BJ (cell line): ENCODE measurements around the gene CTBP1. TPM values are rescaled to one million over a fixed set of nuclear protein-coding genes. Genes with fewer than 3 reads are reported as not detected.

Source experiments
- CTCF ChIA-PET: fragments of 350-600 bp; formaldehyde crosslinking; extraction: SDS; loops from one replicate; lab custom pipeline; 2021; ENCODE audit warnings: antibody characterized with exemption, inconsistent platforms; lab: Yijun Ruan, JAX
- POLR2A ChIA-PET: fragments of 300-600 bp; sonication (Branson Sonifier 250); formaldehyde crosslinking; extraction: SDS; loops from one replicate; lab custom pipeline; 2021; ENCODE audit warnings: antibody characterized with exemption; lab: Charles Lee
- DNase-seq: peaks from one replicate; pipeline ENCODE4 v3.0.0-alpha.2; 2011; ENCODE audit warnings: low read depth
- H3K27me3 ChIP-seq: 2 replicates; pipeline ENCODE4 v1.6.0; 2011; ENCODE audit warnings: low read length; ENCODE audit not compliant: control insufficient read depth, insufficient read depth
- H3K36me3 ChIP-seq: 2 replicates; pipeline ENCODE4 v1.5.1; 2011; ENCODE audit warnings: low read length; ENCODE audit not compliant: control insufficient read depth, insufficient read depth
- H3K4me3 ChIP-seq: 2 replicates; pipeline ENCODE4 v1.5.1; 2011; ENCODE audit warnings: low read depth, mild to moderate bottlenecking, control low read depth, low read length
- polyA plus RNA-seq: library from polyadenylated mRNA; depleted of rRNA; stranded (reverse); fragments of >200 nt; gene quantifications from 2 replicates; pipeline ENCODE4 v1.2.3, GENCODE V29; 2011
- TF ChIP-seq, protein P1 (sequence below): IDR thresholded peaks from 2 replicates; pipeline ENCODE4 v1.5.1; 2011; ENCODE audit warnings: low read depth, mild to moderate bottlenecking, control low read depth, inconsistent platforms, low read length, moderate library complexity; ENCODE audit not compliant: insufficient read depth

Gene CTBP1
- polyA plus RNA-seq, 1 experiment, result 106 TPM

DNA sequence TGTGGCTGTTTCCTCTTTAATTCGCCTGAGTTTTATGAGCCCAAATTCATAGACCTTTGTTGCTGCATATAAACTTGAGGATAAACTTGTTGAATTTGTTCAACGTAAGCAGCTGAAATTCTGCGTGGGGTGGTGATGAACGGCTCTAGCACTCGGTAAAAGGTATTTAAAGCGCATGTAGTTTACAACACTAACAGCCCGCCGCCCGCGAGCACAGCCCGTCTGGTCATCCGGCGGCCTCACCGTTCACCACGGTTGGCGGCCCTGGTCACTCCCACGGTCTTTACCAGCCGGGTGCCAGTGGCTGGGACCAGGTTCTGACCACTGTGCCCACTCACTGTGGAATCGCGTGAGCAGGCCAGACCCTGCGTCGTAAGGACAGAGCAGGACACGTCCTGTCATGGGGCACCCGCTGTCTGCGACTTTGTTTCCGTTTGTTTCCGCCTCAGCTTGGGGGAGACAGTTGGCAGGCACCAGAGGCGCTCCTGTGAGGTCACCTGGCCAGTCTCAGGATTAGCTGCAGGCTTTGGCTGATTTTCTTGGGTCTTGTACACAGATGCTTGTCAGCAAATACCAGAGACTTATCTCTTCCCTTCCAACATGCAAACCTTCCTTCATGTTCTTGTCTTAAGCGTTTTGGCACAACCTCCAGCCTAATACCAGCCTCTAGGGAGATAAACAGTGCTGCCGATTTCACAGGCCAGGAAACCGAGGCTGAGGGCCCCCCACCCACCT is 39.8 kb downstream of the CTBP1 start:
- Histone ChIP-seq H3K27me3 (no peaks in the 10 kb centered on the region), H3K36me3 (peaks cover 26% of the 10 kb centered on the region), H3K4me3 (no peak overlapping the region)
- no peak for DNase-seq
- ChIA-PET POLR2A (no interaction called here), CTCF (interaction anchor here (0.6 to 3.8 kb wide), 3 partner anchors 42 to 435 kb away, joined by 3 to 31 read pairs (median 3); no protein-coding TSS in a partner anchor)
- TF ChIP-seq, protein P1, sequence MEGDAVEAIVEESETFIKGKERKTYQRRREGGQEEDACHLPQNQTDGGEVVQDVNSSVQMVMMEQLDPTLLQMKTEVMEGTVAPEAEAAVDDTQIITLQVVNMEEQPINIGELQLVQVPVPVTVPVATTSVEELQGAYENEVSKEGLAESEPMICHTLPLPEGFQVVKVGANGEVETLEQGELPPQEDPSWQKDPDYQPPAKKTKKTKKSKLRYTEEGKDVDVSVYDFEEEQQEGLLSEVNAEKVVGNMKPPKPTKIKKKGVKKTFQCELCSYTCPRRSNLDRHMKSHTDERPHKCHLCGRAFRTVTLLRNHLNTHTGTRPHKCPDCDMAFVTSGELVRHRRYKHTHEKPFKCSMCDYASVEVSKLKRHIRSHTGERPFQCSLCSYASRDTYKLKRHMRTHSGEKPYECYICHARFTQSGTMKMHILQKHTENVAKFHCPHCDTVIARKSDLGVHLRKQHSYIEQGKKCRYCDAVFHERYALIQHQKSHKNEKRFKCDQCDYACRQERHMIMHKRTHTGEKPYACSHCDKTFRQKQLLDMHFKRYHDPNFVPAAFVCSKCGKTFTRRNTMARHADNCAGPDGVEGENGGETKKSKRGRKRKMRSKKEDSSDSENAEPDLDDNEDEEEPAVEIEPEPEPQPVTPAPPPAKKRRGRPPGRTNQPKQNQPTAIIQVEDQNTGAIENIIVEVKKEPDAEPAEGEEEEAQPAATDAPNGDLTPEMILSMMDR, result no peak

DNA sequence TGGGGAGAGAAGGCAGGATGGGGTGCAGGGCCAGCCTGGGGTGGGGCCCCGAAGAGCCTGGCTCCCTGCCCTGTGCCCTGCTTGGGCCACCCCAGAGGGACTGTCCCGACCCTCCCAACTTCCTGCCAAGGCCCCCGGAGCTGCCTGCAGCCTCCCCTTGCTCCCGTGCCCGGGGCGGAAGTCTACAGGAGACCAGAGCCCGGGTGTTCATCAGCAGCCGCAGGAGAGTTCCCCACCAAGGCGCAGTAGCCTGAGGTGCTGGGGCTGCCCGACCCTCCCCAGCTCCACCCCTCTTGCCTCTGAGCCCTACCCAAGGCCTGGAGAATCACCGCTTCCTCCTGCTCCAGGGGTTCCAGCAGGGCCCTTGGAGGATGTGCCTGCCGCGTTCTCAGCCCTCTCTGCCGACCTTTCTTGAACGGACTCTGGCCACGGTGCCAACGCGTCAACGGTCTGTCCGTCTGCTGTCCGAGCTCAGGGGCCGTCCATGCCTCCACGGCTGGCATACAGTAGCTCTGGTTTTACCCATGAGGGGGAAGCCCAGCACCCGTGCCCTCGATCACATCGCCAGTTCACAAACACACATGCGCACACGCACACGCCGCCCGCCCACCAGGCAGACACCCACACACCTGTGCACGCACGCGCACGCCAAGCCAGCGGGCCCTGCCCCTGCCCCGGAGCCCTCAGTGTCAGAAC is 40.5 kb downstream of the CTBP1 start:
- H3K4me3 ChIP-seq, result no peak overlapping the region
- no peak for DNase-seq
- peaks cover 20% of the 10 kb centered on the region for H3K36me3 ChIP-seq
- CTCF ChIA-PET, result interaction anchor here (1.0 to 3.8 kb wide), 2 partner anchors 24 to 41 kb away, joined by 3 to 31 read pairs; no protein-coding TSS in a partner anchor
- TF ChIP-seq, protein P1, result no peak
- no peaks in the 10 kb centered on the region for H3K27me3 ChIP-seq
- POLR2A ChIA-PET, result no interaction called here

DNA sequence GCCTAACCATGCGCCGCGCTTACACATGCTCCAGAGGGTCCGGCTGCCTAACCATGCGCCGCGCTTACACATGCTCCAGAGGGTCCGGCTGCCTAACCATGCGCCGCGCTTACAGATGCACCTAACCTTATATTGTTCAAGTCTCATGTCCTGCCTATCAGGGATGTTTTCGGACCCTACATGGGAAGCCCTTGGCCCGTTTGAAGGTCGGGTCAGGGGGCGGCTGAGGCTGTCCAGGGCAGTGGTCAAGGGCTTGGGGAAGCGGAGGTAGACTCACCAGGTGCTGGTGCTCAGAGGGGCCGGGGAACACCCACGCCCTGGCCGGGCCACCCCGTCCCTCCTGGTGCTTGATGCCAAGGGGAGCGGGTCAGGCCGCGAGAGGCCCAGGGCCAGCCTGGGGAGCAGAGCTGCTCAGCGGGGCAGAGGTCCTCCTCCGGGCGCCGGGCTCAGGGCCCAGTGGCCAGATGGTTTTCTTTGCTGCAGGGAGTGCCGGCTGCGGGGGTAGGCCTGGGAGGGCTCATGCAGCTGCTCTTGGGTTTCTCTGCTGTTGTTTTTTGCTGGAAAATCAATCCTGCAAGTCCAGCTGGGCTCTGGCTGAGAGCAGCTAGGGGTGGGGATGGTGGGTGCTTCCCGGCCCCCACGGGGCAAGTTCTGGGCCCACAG is 41.2 kb downstream of the CTBP1 start:
- DNase-seq, result peak; percentile 31
- H3K36me3 ChIP-seq, result peaks cover 13% of the 10 kb centered on the region
- TF ChIP-seq, protein P1, result no peak
- ChIA-PET CTCF (interaction anchor here (1.0 to 3.8 kb wide), 4 partner anchors 15 to 60 kb away, joined by 3 to 31 read pairs (median 4); no protein-coding TSS in a partner anchor), POLR2A (no interaction called here)
- no peaks in the 10 kb centered on the region for H3K27me3 ChIP-seq
- no peak overlapping the region for H3K4me3 ChIP-seq

DNA sequence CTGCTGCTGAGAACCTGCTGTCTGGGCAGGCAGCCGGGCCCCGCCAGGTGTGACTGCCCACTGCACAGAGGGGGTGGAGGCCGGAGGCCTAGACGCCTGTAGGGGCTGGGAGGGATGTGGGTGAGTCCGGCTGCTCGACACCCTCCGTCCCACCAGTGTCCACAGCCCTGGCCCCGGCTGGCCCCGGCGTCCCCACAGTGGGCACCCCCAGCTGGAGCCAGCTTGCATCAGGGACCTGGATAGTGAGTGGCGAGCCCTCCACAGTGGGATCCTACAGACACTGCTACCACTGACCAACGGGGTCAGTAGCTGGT is 41.8 kb downstream of the CTBP1 start:
- ChIA-PET CTCF (interaction anchor here (1.0 to 3.8 kb wide), 3 partner anchors 15 to 61 kb away, joined by 3 to 31 read pairs (median 4); no protein-coding TSS in a partner anchor), POLR2A (no interaction called here)
- peaks cover 8% of the 10 kb centered on the region for H3K36me3 ChIP-seq
- DNase-seq, result no peak
- no peaks in the 10 kb centered on the region for H3K27me3 ChIP-seq
- TF ChIP-seq, protein P1, result no peak
- H3K4me3 ChIP-seq, result no peak overlapping the region
